Epithelial cell of proximal tubule (primary cell): ENCODE data around the gene PPP1R12A. TPM values are rescaled to one million over a fixed set of nuclear protein-coding genes. Genes with fewer than 3 reads are reported as not detected.

Source experiments
- DNase-seq: peaks from one replicate; pipeline ENCODE4 v3.0.0-alpha.2; 2011; ENCODE audit warnings: low read depth
- H3K4me3 ChIP-seq: 2 replicates; pipeline ENCODE4 v1.5.1; 2011; ENCODE audit warnings: low read depth, mild to moderate bottlenecking, low read length
- CTCF ChIP-seq: conservative IDR thresholded peaks from 2 replicates; pipeline ENCODE4 v1.5.1; 2012; ENCODE audit warnings: low read depth, mild to moderate bottlenecking, low read length
- total RNA-seq: library from RNA; depleted of rRNA; stranded (reverse); fragments of >200 nt; gene quantifications from 2 replicates; pipeline ENCODE4 v1.2.3, GENCODE V29; 2015

The PPP1R12A gene
- total RNA-seq, 1 donor from 2014 or later: 66.0 TPM

DNA sequence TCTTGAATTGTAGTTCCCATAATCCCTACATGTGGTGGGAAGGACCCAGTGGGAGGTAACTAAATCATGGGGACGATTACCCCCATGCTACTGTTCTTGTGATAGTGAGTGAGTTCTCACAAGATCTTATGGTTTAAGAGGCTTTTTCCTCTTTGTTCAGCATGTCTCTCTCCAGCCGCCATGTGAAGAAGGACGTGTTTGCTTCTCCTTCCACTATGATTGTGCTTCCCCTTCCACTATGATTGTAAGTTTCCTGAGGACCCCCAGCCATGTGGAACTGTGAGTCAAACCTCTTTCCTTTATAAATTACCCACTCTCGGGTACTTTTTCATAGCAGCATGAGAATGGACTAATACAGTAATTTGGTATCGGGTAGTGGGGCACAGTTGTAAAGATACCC lies 97.3 kb downstream of the PPP1R12A start:
- no peak for TF ChIP-seq CTCF
- no peak overlapping the region for H3K4me3 ChIP-seq
- no peak for DNase-seq

GRCh38 chr12:79835377-79835843 lies 99.5 kb downstream of the PPP1R12A start:
- TF ChIP-seq CTCF: no peak
- H3K4me3 ChIP-seq: no peak overlapping the region
- DNase-seq: no peak

- no peak overlapping the region for H3K4me3 ChIP-seq
- TF ChIP-seq CTCF: no peak
- no peak for DNase-seq
Observed at GRCh38 chr12:79834712-79835376, 100.1 kb downstream of the PPP1R12A start.

DNA sequence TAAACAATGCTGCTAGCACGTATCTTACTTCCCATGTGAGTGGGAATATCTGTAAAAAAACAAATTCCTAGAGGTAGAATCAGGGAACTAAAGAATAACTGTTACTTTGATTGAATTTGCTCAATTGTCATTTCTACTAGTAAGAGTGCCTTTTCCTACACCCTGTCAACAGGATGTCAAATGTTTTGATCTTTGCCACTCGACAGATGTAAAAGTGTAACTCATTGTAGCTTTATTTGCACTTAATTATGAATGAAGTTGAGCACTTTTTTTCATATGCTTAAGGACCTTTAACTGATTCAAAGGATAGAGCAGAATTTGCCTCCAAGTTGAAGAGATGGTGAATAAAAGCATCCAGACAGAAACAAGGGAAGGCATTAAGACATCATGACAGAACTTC lies 104.5 kb downstream of the PPP1R12A start:
- no peak for TF ChIP-seq CTCF
- DNase-seq: no peak
- no peak overlapping the region for H3K4me3 ChIP-seq

- no peak overlapping the region for H3K4me3 ChIP-seq
- DNase-seq: no peak
- TF ChIP-seq CTCF: no peak
Observed at GRCh38 chr12:79828924-79829323, 106.0 kb downstream of the PPP1R12A start.

DNA sequence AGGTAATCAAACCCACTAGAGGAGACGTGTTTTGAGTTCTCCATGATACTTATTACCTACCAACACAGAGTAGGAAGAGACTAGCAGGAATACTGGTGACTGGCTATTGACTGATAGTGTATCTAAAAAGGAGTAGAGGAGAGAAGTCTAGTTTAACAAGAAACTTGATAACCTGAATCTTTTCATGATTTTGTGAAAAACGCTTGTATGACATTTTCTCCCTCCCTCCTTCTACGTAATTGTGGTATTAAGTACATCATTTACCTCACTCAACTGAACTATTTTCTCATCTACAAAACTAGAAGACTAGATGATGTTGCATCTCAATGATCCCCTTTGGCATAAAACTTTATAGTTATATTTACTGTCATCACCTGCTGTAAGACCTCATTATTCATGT lies 107.4 kb downstream of the PPP1R12A start:
- no peak for DNase-seq
- TF ChIP-seq CTCF: no peak

More for the DNA sequence above, 107.4 kb downstream of the PPP1R12A start:
- no peak overlapping the region for H3K4me3 ChIP-seq
